Measurements from ENCODE around the gene SCCPDH. TPM values are rescaled to one million over a fixed set of nuclear protein-coding genes. Genes with fewer than 3 reads are reported as not detected.

Gene SCCPDH
- total RNA-seq, 4 donors from 2014 or later, result 18.6 to 50.5 (median 25.0) TPM

DNA sequence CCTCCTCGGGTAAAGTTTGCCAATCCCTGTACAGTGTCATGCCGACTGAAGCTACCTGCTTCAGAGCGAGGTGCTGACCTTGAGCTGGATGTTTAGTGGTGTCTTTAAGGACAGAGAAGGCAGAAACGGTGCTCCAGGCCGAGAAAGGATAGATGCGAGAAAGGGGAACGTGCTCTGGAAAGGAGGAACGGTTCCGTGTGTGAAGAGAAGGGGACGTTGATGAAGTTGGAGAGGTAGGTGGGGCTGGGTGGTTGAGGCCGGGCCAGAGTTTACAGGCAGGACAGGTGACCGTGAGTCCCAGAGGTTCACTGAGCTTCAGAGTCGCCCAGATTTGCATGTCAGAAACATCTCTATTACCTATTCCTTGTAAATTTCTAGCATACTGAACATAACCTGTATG lies 90.7 kb downstream of the SCCPDH start:
- no peak for DNase-seq (ENCODE audit: low spot score)
- ATAC-seq (ENCODE audit: low FRiP score), result no peak
- TF ChIP-seq, protein P1, sequence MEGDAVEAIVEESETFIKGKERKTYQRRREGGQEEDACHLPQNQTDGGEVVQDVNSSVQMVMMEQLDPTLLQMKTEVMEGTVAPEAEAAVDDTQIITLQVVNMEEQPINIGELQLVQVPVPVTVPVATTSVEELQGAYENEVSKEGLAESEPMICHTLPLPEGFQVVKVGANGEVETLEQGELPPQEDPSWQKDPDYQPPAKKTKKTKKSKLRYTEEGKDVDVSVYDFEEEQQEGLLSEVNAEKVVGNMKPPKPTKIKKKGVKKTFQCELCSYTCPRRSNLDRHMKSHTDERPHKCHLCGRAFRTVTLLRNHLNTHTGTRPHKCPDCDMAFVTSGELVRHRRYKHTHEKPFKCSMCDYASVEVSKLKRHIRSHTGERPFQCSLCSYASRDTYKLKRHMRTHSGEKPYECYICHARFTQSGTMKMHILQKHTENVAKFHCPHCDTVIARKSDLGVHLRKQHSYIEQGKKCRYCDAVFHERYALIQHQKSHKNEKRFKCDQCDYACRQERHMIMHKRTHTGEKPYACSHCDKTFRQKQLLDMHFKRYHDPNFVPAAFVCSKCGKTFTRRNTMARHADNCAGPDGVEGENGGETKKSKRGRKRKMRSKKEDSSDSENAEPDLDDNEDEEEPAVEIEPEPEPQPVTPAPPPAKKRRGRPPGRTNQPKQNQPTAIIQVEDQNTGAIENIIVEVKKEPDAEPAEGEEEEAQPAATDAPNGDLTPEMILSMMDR (IDR thresholded peaks at IDR 0.05), result no peak

DNA sequence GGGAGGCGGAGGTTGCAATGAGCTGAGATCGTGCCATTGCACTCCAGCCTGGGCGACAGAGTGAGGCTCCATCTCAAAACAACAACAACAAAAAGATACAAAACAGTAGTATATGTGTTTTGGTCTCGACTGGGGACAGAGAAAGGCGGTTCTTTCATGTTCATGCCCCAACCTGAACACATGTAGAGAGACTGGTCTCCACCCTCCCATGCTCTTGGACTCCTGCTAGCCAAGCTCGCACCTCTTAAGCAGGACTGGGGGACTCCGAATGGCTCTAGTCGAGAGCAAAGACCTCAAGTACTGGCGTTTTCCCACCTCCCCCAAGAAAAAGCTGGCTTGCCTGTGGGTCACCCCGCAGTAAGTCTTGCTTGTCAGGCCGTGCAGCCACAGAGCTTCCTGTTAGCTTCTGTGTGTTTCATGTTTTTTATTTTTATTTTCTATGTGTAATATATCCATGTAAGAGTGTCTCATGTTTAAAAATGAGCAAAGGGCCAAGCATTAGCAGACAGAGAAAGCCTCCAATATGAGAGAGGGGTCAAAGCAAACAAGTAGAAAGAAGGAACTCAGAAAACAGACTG lies 91.6 kb downstream of the SCCPDH start:
- DNase-seq (ENCODE audit: low spot score) (no peak), ATAC-seq (ENCODE audit: low FRiP score) (no peak)
- TF ChIP-seq, protein P1 (IDR thresholded peaks at IDR 0.05), result no peak

Small RNA genes lying within 50 kb of the gene (small RNA-seq; reads per million reads assigned to genes)
- not detected for gene AC113174.1

Other genes starting within 250 kb of the SCCPDH start
- gene SMYD3, start 217.1 kb upstream of the SCCPDH start, total RNA-seq, result 10 to 100 TPM in 3 of 4 donors, 1 to 10 TPM in 1; 7.6 to 26.3 (median 13.4) TPM
- gene TFB2M, start 158.1 kb upstream of the SCCPDH start, total RNA-seq, result 10 to 100 TPM in 2 of 4 donors, 1 to 10 TPM in 2; 7.7 to 22.8 (median 10.7) TPM
- 10 to 100 TPM; 23.0 to 35.3 (median 33.4) TPM for gene CNST, start 158.0 kb upstream of the SCCPDH start, total RNA-seq
- gene AHCTF1, start 207.5 kb downstream of the SCCPDH start, total RNA-seq, result 10 to 100 TPM; 39.6 to 59.0 (median 48.5) TPM